Psoas muscle (tissue), 8 donors: ENCODE data around the gene ANGPT4. TPM values are rescaled to one million over a fixed set of nuclear protein-coding genes. Genes with fewer than 3 reads are reported as not detected.
A peak's percentile ranks its signal among the peaks of the same experiment; 100 is the strongest.

Experiments used
- ATAC-seq, 4 donors: fragments of 200-7000 bp; cut with Tn5 transposase; one replicate each; pipeline ENCODE4 v1.9.1; 2020; ENCODE audit warnings: moderate library complexity in 3 of 4, mild to moderate bottlenecking in 2 of 4
- DNase-seq, 2 donors: peaks; one replicate each; pipeline ENCODE4 v3.0.0-alpha.2; 2020
- H3K27ac ChIP-seq: fragments of 200-600 bp; one replicate; pipeline ENCODE4 v1.8.0; 2022
- H3K27me3 ChIP-seq, 3 donors: fragments of 200-600 bp in 1 of 3; one replicate each; pipeline versions ENCODE4 v1.6.1 to v1.8.0; 2013 to 2022; ENCODE audit warnings: low read length in 2 of 3, mild to moderate bottlenecking in 2 of 3, moderate library complexity in 1 of 3; ENCODE audit not compliant: insufficient read depth in 3 of 3
- H3K36me3 ChIP-seq, 2 donors: fragments of 200-600 bp in 1 of 2; one replicate each; pipeline versions ENCODE4 v1.6.1 to v1.8.0; 2013 to 2022; ENCODE audit warnings: low read depth in 1 of 2, mild to moderate bottlenecking in 1 of 2, moderate library complexity in 1 of 2; ENCODE audit not compliant: insufficient read depth in 1 of 2
- H3K4me1 ChIP-seq: fragments of 200-600 bp; one replicate; pipeline ENCODE4 v1.8.0; 2022
- H3K4me3 ChIP-seq: fragments of 200-600 bp; one replicate; pipeline ENCODE4 v1.8.0; 2022; ENCODE audit warnings: mild to moderate bottlenecking
- H3K9me3 ChIP-seq: fragments of 200-600 bp; one replicate; pipeline ENCODE4 v1.8.0; 2022
- CTCF ChIP-seq: fragments of 200-600 bp; IDR thresholded peaks from one replicate; pipeline ENCODE4 v1.8.0; 2022; ENCODE audit warnings: antibody characterized with exemption
- WGBS, 3 donors: extraction: QIAGEN DNeasy Blood & Tissue Kit; methylation state at CpG; one replicate each; pipeline versions ENCODE4 v1.1.6 to v1.1.7; 2013; 5-methylcytosine and 5-hydroxymethylcytosine counted together
- intact Hi-C, 2 donors: fragments of 100-400 bp; cut with DNase I; formaldehyde crosslinking; loops; one replicate each; pipeline versions ENCODE4 v1.11.0 to v1.14.2; 2022
- polyA plus RNA-seq, 3 donors: library from polyadenylated mRNA; stranded (reverse); fragments of 200-250 nt; gene quantifications; one replicate each; pipeline ENCODE4 v1.2.3, GENCODE V29; 2013
- total RNA-seq, 4 donors: library from RNA; stranded (reverse); fragmentation: NEBNext Ultra II Directional in 2 of 4; extraction: Animal tissue kit (Norgen Biotek cat#: 25700) in 2 of 4; gene quantifications; one replicate each; pipeline versions ENCODE4 v1.2.1 to v1.2.4, GENCODE V29; 2021 to 2023
- donor health status: healthy with polysubstance abuse.
- donor health status: DM: no; HTN: no; CAD: no; lungs with moderate emphysema.
- donor health status: Bipolar disorder and iron deficiency.
- donor health status: healthy.
- donor health status: DM: yes; HTN: yes; CAD: no.
- donor health status: DM: no; HTN: no; CAD: no.
- donor health status: DM: no; HTN: no; CAD: no.
- donor health status: DM: yes; HTN: yes; CAD: no.

ANGPT4 gene
- total and polyA plus RNA-seq, 7 donors, result 0.03 to 0.14 (median 0.06) TPM; not detected in 2

- WGBS, 3 donors, result 37 to 52% (median 52%) methylated on average over 2 of the region's 2 CpGs
Observed at GRCh38 chr20:888057-888456, 28.1 kb downstream of the ANGPT4 start.

GRCh38 chr20:887137-887536, 29.0 kb downstream of the ANGPT4 start:
- no peak for DNase-seq
- intact Hi-C loops, result no loop called here
- no peak overlapping the region for H3K4me3 ChIP-seq
- WGBS, 3 donors, result 83 to 89% (median 88%) methylated on average over 2 of the region's 2 CpGs
- peaks cover 14% of the 10 kb centered on the region for H3K4me1 ChIP-seq
- no peaks in the 10 kb centered on the region for H3K36me3 ChIP-seq
- no peak for ATAC-seq
- H3K27ac ChIP-seq, result no peak overlapping the region
- TF ChIP-seq CTCF, result no peak
- peaks cover 0 to 12% (median 4%) of the 10 kb centered on the region in 3 donors for H3K27me3 ChIP-seq
- no peaks in the 10 kb centered on the region for H3K9me3 ChIP-seq

More at GRCh38 chr20:888057-888456, 28.1 kb downstream of the ANGPT4 start:
- Histone ChIP-seq H3K4me1 (peaks cover 14% of the 10 kb centered on the region), H3K36me3 (no peaks in the 10 kb centered on the region), H3K9me3 (no peaks in the 10 kb centered on the region), H3K27me3 (peaks cover 0 to 12% (median 4%) of the 10 kb centered on the region in 3 donors), H3K27ac (no peak overlapping the region), H3K4me3 (no peak overlapping the region)
- intact Hi-C loops, result no loop called here
- no peak for DNase-seq
- ATAC-seq, result no peak
- TF ChIP-seq CTCF, result no peak

GRCh38 chr20:884983-885952, 30.9 kb downstream of the ANGPT4 start:
- peaks cover 2% of the 10 kb centered on the region for H3K4me1 ChIP-seq
- no peak for TF ChIP-seq CTCF
- no peaks in the 10 kb centered on the region for H3K9me3 ChIP-seq
- intact Hi-C loops, result no loop called here
- H3K27me3 ChIP-seq, result peaks cover 0 to 12% (median 4%) of the 10 kb centered on the region in 3 donors
- ATAC-seq (peak in 2 of 4 donors; percentile 36 to 63), DNase-seq (peak in 1 of 2 donors; percentile 65)
- H3K36me3 ChIP-seq, result no peaks in the 10 kb centered on the region
- no peak overlapping the region for H3K4me3 ChIP-seq
- 6 to 9% (median 8%) methylated on average over 41 of the region's 41 CpGs for WGBS, 3 donors
- H3K27ac ChIP-seq, result no peak overlapping the region

GRCh38 chr20:881783-882144, 34.4 kb downstream of the ANGPT4 start:
- DNase-seq (no peak), ATAC-seq (no peak)
- intact Hi-C loops, result no loop called here
- H3K4me1 ChIP-seq, result no peaks in the 10 kb centered on the region
- H3K4me3 ChIP-seq, result no peak overlapping the region
- no peaks in the 10 kb centered on the region for H3K9me3 ChIP-seq
- TF ChIP-seq CTCF, result no peak
- peaks cover 0 to 12% (median 4%) of the 10 kb centered on the region in 3 donors for H3K27me3 ChIP-seq
- no peak overlapping the region for H3K27ac ChIP-seq
- no peaks in the 10 kb centered on the region for H3K36me3 ChIP-seq
